Vein endothelial cell (primary cell): ENCODE measurements around the gene ETAA1. TPM values are rescaled to one million over a fixed set of nuclear protein-coding genes. Genes with fewer than 3 reads are reported as not detected.

Experiments used
- total RNA-seq: library from RNA; depleted of rRNA; stranded (reverse); fragments of >200 nt; gene quantifications from 2 replicates; pipeline ENCODE4 v1.2.3, GENCODE V29; 2012

The ETAA1 gene
- 18.9 and 22.4 TPM in 2 replicates for total RNA-seq

GRCh38 chr2:67397143-67397986 lies at the start of gene ETAA1:
Gene ETAA1, plus strand, starts transcription at chr2:67397333. Its CDS starts 116 bp downstream, at chr2:67397449.

